Liver (tissue), 9 donors: ENCODE measurements around the gene AP1M1. TPM values are rescaled to one million over a fixed set of nuclear protein-coding genes. Genes with fewer than 3 reads are reported as not detected.

ENCODE experiments used
- DNase-seq: peaks from one replicate; pipeline ENCODE4 v3.0.0-alpha.2; 2017; ENCODE audit warnings: low spot score
- H3K27ac ChIP-seq, 2 donors: one replicate each; pipeline ENCODE4 v1.7.0; 2013; ENCODE audit warnings: inconsistent platforms in 2 of 2, low read length in 2 of 2, control low read depth in 1 of 2, low read depth in 1 of 2, mild to moderate bottlenecking in 1 of 2
- H3K27me3 ChIP-seq, 4 donors: one replicate each; pipeline versions ENCODE4 v1.6.1 to v1.7.0; 2013; ENCODE audit warnings: low read length in 3 of 4, inconsistent platforms in 1 of 4, mild to moderate bottlenecking in 1 of 4, moderate library complexity in 1 of 4; ENCODE audit not compliant: control insufficient read depth in 4 of 4, insufficient read depth in 4 of 4
- H3K36me3 ChIP-seq, 4 donors: one replicate each; pipeline versions ENCODE4 v1.6.1 to v1.7.0; 2013; ENCODE audit warnings: low read length in 3 of 4, mild to moderate bottlenecking in 3 of 4, low read depth in 1 of 4, moderate library complexity in 1 of 4; ENCODE audit not compliant: control insufficient read depth in 4 of 4, insufficient read depth in 3 of 4
- H3K4me1 ChIP-seq, 4 donors: one replicate each; pipeline versions ENCODE4 v1.6.1 to v1.7.0; 2013; ENCODE audit warnings: low read length in 3 of 4, mild to moderate bottlenecking in 3 of 4, moderate library complexity in 1 of 4; ENCODE audit not compliant: control insufficient read depth in 4 of 4, insufficient read depth in 4 of 4
- H3K4me3 ChIP-seq, 3 donors: one replicate each; pipeline versions ENCODE4 v1.6.1 to v1.7.0; 2013; ENCODE audit warnings: low read length in 3 of 3, control low read depth in 1 of 3, low read depth in 1 of 3, mild to moderate bottlenecking in 1 of 3
- H3K9ac ChIP-seq, 2 donors: one replicate each; pipeline ENCODE4 v1.7.0; 2013; ENCODE audit warnings: low read length in 2 of 2, mild to moderate bottlenecking in 2 of 2, moderate library complexity in 2 of 2, control low read depth in 1 of 2, low read depth in 1 of 2
- H3K9me3 ChIP-seq, 4 donors: one replicate each; pipeline versions ENCODE4 v1.6.1 to v1.7.0; 2013; ENCODE audit warnings: low read length in 3 of 4; ENCODE audit not compliant: control insufficient read depth in 4 of 4
- EGR1 ChIP-seq, 2 donors: IDR thresholded peaks; 2 replicates each; pipeline ENCODE4 v1.6.1; 2016 to 2018; ENCODE audit warnings: antibody characterized with exemption in 2 of 2, low read depth in 2 of 2
- FOXA1 ChIP-seq: IDR thresholded peaks from 2 replicates; pipeline ENCODE4 v1.6.1; 2016; ENCODE audit warnings: antibody characterized with exemption
- FOXA2 ChIP-seq: IDR thresholded peaks from 2 replicates; pipeline ENCODE4 v1.6.1; 2016; ENCODE audit warnings: antibody characterized with exemption
- GABPA ChIP-seq, 2 donors: IDR thresholded peaks in 1 of 2; conservative IDR thresholded peaks in 1 of 2; 2 replicates each; pipeline ENCODE4 v1.6.1; 2016; ENCODE audit warnings: antibody characterized with exemption in 2 of 2, mild to moderate bottlenecking in 1 of 2, moderate library complexity in 1 of 2
- HNF4A ChIP-seq, 2 donors: conservative IDR thresholded peaks; 2 replicates each; pipeline ENCODE4 v1.6.1; 2016; ENCODE audit warnings: antibody characterized with exemption in 2 of 2, mild to moderate bottlenecking in 2 of 2
- HNF4G ChIP-seq: IDR thresholded peaks from 2 replicates; pipeline ENCODE4 v1.6.1; 2016; ENCODE audit warnings: antibody characterized with exemption
- JUND ChIP-seq, 2 donors: IDR thresholded peaks; 2 replicates each; pipeline ENCODE4 v1.6.1; 2016; ENCODE audit warnings: antibody characterized with exemption in 2 of 2
- NR2F2 ChIP-seq: IDR thresholded peaks from 2 replicates; pipeline ENCODE4 v1.6.1; 2016; ENCODE audit warnings: antibody characterized with exemption
- RAD21 ChIP-seq, 2 donors: IDR thresholded peaks; 2 replicates each; pipeline ENCODE4 v1.6.1; 2016; ENCODE audit warnings: antibody characterized with exemption in 2 of 2, mild to moderate bottlenecking in 2 of 2
- RXRA ChIP-seq, 2 donors: IDR thresholded peaks; 2 replicates each; pipeline ENCODE4 v1.6.1; 2017 to 2018; ENCODE audit warnings: antibody characterized with exemption in 2 of 2, mild to moderate bottlenecking in 1 of 2
- SP1 ChIP-seq: IDR thresholded peaks from 2 replicates; pipeline ENCODE4 v1.6.1; 2018; ENCODE audit warnings: antibody characterized with exemption, mild to moderate bottlenecking
- TAF1 ChIP-seq: conservative IDR thresholded peaks from 2 replicates; pipeline ENCODE4 v1.6.1; 2016; ENCODE audit warnings: antibody characterized with exemption, mild to moderate bottlenecking
- YY1 ChIP-seq: IDR thresholded peaks from 2 replicates; pipeline ENCODE4 v1.6.1; 2016; ENCODE audit warnings: antibody characterized with exemption, mild to moderate bottlenecking
- WGBS: extraction: QIAGEN DNeasy Blood & Tissue Kit; methylation state at CpG from one replicate; pipeline ENCODE4 v1.1.7; 2013; 5-methylcytosine and 5-hydroxymethylcytosine counted together
- polyA plus RNA-seq, 2 donors: library from polyadenylated mRNA; stranded (reverse) in 1 of 2; unstranded in 1 of 2; fragments of 200-250 nt in 1 of 2; fragments of >200 nt in 1 of 2; fragmentation: Nextera tagmentation in 1 of 2; extraction: Ambion mirVana in 1 of 2; gene quantifications; one replicate each; pipeline versions ENCODE4 v1.2.1 to v1.2.3, GENCODE V29; 2013 to 2015
- total RNA-seq, 2 donors: library from RNA; depleted of rRNA; stranded (reverse); fragments of >200 nt; gene quantifications; one replicate each; pipeline ENCODE4 v1.2.3, GENCODE V29; 2014
- TF ChIP-seq, protein P1 (sequence below): IDR thresholded peaks from 2 replicates; pipeline ENCODE4 v1.6.1; 2016; ENCODE audit warnings: antibody characterized with exemption
- TF ChIP-seq, protein P2 (sequence below): fragments of 150-350 bp; IDR thresholded peaks from 2 replicates; pipeline ENCODE4 v1.5.1; 2017; ENCODE audit warnings: improper control_type of control experiment, low read depth, low read length; ENCODE audit not compliant: missing input control
- TF ChIP-seq, protein P3 (sequence below): IDR thresholded peaks from 2 replicates; pipeline ENCODE4 v1.6.1; 2016; ENCODE audit warnings: antibody characterized with exemption
- TF ChIP-seq, protein P4 (sequence below): IDR thresholded peaks from 2 replicates; pipeline ENCODE4 v1.6.1; 2016; ENCODE audit warnings: antibody characterized with exemption
- TF ChIP-seq, protein P5 (sequence below): IDR thresholded peaks from 2 replicates; pipeline ENCODE4 v1.6.1; 2016; ENCODE audit warnings: antibody characterized with exemption, mild to moderate bottlenecking
- donor health status: healthy.
- donor health status: healthy.
- donor health status: healthy.
- donor health status: healthy.
- donor health status: healthy.

Gene AP1M1
- total and polyA plus RNA-seq, 4 donors, result 25.4 to 62.2 (median 50.4) TPM

DNA sequence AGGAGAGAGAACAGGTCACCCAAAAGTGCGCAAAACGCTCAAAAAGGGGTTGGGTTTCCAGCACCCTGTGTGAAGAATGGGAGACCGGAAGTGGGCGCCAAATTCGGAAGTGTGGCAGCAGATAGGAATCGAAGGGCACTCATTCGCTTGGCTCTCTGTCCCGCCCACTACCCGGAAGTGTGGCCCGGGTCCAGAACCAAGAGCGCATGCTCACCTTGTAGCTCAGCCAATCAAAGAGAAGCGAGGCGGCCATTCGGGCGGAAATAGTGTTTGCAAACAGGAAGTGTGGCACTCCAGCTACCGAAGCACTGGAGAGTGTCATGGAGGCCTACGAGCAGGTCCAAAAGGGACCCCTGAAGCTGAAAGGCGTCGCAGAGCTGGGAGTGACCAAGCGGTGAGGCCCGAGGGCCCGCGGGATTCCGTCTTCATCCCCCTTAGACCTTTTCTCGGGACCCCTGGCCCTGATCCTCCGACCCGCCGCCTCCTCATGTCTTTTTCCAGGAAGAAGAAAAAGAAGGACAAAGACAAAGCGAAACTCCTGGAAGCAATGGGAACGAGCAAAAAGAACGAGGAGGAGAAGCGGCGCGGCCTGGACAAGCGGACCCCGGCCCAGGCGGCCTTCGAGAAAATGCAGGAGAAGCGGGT is 12.5 kb upstream of the AP1M1 start, which contains the start of gene FAM32A:
TSS of gene FAM32A (plus strand) at position 288 of the 645 bp plus-strand sequence. CDS start at position 321, 33 bp downstream.
- Histone ChIP-seq H3K27ac (peak within 1 kb of the TSS; percentile 63 to 64), H3K9ac (peak within 1 kb of the TSS; percentile 79 to 87), H3K4me1 (peaks cover 8 to 29% (median 21%) of the 10 kb centered on the region in 4 donors), H3K9me3 (no peaks in the 10 kb centered on the region), H3K27me3 (no peaks in the 10 kb centered on the region), H3K36me3 (peaks cover 2 to 15% (median 6%) of the 10 kb centered on the region in 4 donors), H3K4me3 (peak within 1 kb of the TSS; percentile 75 to 97 (median 95))
- WGBS, result under 1% methylated on average over 39 of the region's 39 CpGs
- TF ChIP-seq YY1 (peak; percentile 99), RXRA (IDR thresholded peaks at IDR 0.05) (peak; percentile 37 to 41), GABPA (IDR thresholded peaks at IDR 0.05 in 1 of 2, conservative IDR thresholded peaks at IDR 0.05 in 1 of 2) (peak; percentile 90 to 98), EGR1 (IDR thresholded peaks at IDR 0.05; ENCODE audit: low read depth in 2 of 2) (peak; percentile 96 to 99), TAF1 (peak; percentile 95), HNF4A (conservative IDR thresholded peaks at IDR 0.05) (peak; percentile 35 to 56), HNF4G (no peak), JUND (IDR thresholded peaks at IDR 0.05) (no peak), SP1 (peak; percentile 83), FOXA1 (no peak), RAD21 (IDR thresholded peaks at IDR 0.05) (peak; percentile 41 to 59), FOXA2 (no peak), NR2F2 (no peak)
- TF ChIP-seq, protein P1, sequence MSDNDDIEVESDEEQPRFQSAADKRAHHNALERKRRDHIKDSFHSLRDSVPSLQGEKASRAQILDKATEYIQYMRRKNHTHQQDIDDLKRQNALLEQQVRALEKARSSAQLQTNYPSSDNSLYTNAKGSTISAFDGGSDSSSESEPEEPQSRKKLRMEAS, result peak; percentile 98
- TF ChIP-seq, protein P2, sequence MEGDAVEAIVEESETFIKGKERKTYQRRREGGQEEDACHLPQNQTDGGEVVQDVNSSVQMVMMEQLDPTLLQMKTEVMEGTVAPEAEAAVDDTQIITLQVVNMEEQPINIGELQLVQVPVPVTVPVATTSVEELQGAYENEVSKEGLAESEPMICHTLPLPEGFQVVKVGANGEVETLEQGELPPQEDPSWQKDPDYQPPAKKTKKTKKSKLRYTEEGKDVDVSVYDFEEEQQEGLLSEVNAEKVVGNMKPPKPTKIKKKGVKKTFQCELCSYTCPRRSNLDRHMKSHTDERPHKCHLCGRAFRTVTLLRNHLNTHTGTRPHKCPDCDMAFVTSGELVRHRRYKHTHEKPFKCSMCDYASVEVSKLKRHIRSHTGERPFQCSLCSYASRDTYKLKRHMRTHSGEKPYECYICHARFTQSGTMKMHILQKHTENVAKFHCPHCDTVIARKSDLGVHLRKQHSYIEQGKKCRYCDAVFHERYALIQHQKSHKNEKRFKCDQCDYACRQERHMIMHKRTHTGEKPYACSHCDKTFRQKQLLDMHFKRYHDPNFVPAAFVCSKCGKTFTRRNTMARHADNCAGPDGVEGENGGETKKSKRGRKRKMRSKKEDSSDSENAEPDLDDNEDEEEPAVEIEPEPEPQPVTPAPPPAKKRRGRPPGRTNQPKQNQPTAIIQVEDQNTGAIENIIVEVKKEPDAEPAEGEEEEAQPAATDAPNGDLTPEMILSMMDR, result peak; percentile 35
- TF ChIP-seq, protein P3, sequence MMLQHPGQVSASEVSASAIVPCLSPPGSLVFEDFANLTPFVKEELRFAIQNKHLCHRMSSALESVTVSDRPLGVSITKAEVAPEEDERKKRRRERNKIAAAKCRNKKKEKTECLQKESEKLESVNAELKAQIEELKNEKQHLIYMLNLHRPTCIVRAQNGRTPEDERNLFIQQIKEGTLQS, result no peak
- TF ChIP-seq, protein P4, sequence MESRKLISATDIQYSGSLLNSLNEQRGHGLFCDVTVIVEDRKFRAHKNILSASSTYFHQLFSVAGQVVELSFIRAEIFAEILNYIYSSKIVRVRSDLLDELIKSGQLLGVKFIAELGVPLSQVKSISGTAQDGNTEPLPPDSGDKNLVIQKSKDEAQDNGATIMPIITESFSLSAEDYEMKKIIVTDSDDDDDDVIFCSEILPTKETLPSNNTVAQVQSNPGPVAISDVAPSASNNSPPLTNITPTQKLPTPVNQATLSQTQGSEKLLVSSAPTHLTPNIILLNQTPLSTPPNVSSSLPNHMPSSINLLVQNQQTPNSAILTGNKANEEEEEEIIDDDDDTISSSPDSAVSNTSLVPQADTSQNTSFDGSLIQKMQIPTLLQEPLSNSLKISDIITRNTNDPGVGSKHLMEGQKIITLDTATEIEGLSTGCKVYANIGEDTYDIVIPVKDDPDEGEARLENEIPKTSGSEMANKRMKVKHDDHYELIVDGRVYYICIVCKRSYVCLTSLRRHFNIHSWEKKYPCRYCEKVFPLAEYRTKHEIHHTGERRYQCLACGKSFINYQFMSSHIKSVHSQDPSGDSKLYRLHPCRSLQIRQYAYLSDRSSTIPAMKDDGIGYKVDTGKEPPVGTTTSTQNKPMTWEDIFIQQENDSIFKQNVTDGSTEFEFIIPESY, result no peak
- TF ChIP-seq, protein P5, sequence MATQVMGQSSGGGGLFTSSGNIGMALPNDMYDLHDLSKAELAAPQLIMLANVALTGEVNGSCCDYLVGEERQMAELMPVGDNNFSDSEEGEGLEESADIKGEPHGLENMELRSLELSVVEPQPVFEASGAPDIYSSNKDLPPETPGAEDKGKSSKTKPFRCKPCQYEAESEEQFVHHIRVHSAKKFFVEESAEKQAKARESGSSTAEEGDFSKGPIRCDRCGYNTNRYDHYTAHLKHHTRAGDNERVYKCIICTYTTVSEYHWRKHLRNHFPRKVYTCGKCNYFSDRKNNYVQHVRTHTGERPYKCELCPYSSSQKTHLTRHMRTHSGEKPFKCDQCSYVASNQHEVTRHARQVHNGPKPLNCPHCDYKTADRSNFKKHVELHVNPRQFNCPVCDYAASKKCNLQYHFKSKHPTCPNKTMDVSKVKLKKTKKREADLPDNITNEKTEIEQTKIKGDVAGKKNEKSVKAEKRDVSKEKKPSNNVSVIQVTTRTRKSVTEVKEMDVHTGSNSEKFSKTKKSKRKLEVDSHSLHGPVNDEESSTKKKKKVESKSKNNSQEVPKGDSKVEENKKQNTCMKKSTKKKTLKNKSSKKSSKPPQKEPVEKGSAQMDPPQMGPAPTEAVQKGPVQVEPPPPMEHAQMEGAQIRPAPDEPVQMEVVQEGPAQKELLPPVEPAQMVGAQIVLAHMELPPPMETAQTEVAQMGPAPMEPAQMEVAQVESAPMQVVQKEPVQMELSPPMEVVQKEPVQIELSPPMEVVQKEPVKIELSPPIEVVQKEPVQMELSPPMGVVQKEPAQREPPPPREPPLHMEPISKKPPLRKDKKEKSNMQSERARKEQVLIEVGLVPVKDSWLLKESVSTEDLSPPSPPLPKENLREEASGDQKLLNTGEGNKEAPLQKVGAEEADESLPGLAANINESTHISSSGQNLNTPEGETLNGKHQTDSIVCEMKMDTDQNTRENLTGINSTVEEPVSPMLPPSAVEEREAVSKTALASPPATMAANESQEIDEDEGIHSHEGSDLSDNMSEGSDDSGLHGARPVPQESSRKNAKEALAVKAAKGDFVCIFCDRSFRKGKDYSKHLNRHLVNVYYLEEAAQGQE, result peak; percentile 64
- peak; percentile 98 for DNase-seq
